Neural progenitor cell (in vitro differentiated cells): ENCODE measurements around the gene METRN.

Experiments
- CTCF ChIP-seq: fragments of 200-600 bp; sonication (generic); IDR thresholded peaks from 2 replicates; pipeline ENCODE4 v1.5.1; 2017; ENCODE audit warnings: antibody characterized with exemption, mild to moderate bottlenecking
- EZH2 ChIP-seq: fragments of 200-600 bp; sonication (generic); IDR thresholded peaks from 2 replicates; pipeline ENCODE4 v1.6.1; 2017; ENCODE audit warnings: antibody characterized with exemption, mild to moderate bottlenecking, moderate library complexity
- EZH2phosphoT487 ChIP-seq: fragments of 200-600 bp; sonication (generic); IDR thresholded peaks from 2 replicates; pipeline ENCODE4 v1.6.1; 2017; ENCODE audit warnings: antibody characterized with exemption

GRCh38 chr16:692356-693108 is 22.4 kb upstream of the METRN start:
- TF ChIP-seq CTCF (no peak), EZH2 (no peak), EZH2phosphoT487 (no peak)
